A549 (cell line): ENCODE measurements around the gene CORO2B.

Source experiments
- CTCF ChIP-seq: fragments of >200 bp; sonication (Bioruptor Twin); formaldehyde crosslinking; IDR thresholded peaks from 3 replicates; pipeline ENCODE4 v1.5.1; 2016
- POLR2A ChIP-seq: IDR thresholded peaks from 2 replicates; pipeline ENCODE4 v1.6.1; 2012; ENCODE audit warnings: mild to moderate bottlenecking, low read length
- SMC3 ChIP-seq: fragments of >200 bp; sonication (Bioruptor Twin); formaldehyde crosslinking; IDR thresholded peaks from 3 replicates; pipeline ENCODE4 v1.6.1; 2018; ENCODE audit warnings: inconsistent platforms

GRCh38 chr15:68644083-68644904 is 65.5 kb downstream of the CORO2B start:
- TF ChIP-seq POLR2A (no peak), CTCF (no peak), SMC3 (no peak)
